ENCODE measurements around the gene LMAN1L.

Gene LMAN1L

DNA sequence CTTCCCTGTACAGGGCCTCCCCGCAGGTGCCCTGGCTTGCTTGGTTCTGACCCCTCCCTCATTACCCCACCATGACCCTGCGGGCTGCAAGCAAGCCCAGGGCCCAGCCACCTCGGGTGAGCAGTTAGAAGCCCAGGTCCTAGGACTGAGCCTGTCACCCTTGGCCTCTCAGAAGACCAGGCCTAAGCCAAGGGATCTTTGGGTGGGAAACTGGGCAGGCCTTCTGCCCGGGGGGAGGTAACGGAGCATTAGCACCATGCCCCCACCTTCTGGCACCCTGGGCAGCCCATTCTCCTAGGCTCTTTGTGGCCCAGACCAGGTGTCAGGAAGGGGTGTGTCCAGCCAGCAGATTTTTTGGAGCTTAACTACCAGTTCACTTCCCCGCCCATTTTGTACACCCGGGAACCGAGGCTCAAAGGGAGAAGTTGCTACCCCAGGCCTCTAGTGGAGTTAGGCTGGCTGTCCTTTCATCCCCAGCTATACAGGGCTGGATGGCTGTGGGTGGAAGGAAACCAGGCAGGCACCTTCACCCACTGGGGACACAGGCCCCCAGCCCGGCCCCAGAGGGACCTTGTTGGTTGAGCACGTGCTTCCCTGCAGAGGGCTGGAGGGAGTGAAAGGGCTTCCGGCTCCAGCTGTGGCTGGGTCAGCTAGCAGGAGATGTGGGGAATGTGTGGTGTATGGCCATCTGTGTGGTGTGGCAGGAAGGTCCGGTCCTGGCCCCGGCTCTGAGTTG is 29.4 kb upstream of the LMAN1L start:
- peaks cover 87% of the 10 kb centered on the region for H3K4me1 ChIP-seq (ENCODE audit: insufficient read depth, low read length, severe bottlenecking)
- H3K4me3 ChIP-seq (ENCODE audit: low read depth, low read length, poor library complexity, severe bottlenecking) = peak overlapping the region; percentile 97
- peak overlapping the region; percentile 99 for H3K27ac ChIP-seq (ENCODE audit: low read depth, low read length, poor library complexity, severe bottlenecking)

DNA sequence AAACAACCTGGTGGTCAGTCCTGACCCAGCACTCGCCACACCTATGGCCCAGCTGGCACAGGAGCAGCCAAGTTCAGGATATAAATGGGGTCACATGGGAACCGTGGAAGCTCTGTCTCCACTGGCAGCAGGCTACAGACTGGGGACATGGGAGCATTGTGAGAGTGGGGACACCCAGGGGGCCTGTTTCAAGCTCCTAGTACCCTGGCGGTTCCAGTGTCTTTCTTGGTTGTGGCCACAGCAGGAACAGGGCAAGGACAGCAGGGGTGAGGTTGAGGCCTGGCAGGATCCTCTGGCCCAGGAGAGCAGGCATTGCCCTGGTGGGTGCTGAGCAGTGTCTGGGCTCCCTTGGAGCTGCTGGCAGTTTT is 28.8 kb upstream of the LMAN1L start:
- Histone ChIP-seq H3K36me3 (ENCODE audit: insufficient read depth, low read length) (peaks cover 41% of the 10 kb centered on the region; the same call in 1 of the 2 replicates), H3K79me2 (ENCODE audit: insufficient read depth, low read length) (peaks cover 22% of the 10 kb centered on the region), H3F3A (ENCODE audit: insufficient read depth, low read length) (peaks cover 34% of the 10 kb centered on the region), H2AFZ (ENCODE audit: low read length) (no peak overlapping the region), H3K4me1 (ENCODE audit: insufficient read depth, low read length, severe bottlenecking) (peaks cover 87% of the 10 kb centered on the region), H3K9me3 (ENCODE audit: low read length) (no peaks in the 10 kb centered on the region), H3K4me3 (ENCODE audit: low read depth, low read length, poor library complexity, severe bottlenecking) (peak overlapping the region; percentile 97), H4K20me1 (ENCODE audit: insufficient read depth, low read length) (no peaks in the 10 kb centered on the region), H3K9ac (ENCODE audit: low read length) (peak overlapping the region; percentile 99), H3K27me3 (ENCODE audit: insufficient read depth, low read length) (no peaks in the 10 kb centered on the region), H3K4me2 (ENCODE audit: low read length) (peak overlapping the region; percentile 97), H3K27ac (ENCODE audit: low read depth, low read length, poor library complexity, severe bottlenecking) (peak overlapping the region; percentile 99), H3K9me2 (ENCODE audit: low read depth, low read length) (no peaks in the 10 kb centered on the region)
- TF ChIP-seq, protein P1, sequence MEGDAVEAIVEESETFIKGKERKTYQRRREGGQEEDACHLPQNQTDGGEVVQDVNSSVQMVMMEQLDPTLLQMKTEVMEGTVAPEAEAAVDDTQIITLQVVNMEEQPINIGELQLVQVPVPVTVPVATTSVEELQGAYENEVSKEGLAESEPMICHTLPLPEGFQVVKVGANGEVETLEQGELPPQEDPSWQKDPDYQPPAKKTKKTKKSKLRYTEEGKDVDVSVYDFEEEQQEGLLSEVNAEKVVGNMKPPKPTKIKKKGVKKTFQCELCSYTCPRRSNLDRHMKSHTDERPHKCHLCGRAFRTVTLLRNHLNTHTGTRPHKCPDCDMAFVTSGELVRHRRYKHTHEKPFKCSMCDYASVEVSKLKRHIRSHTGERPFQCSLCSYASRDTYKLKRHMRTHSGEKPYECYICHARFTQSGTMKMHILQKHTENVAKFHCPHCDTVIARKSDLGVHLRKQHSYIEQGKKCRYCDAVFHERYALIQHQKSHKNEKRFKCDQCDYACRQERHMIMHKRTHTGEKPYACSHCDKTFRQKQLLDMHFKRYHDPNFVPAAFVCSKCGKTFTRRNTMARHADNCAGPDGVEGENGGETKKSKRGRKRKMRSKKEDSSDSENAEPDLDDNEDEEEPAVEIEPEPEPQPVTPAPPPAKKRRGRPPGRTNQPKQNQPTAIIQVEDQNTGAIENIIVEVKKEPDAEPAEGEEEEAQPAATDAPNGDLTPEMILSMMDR (IDR thresholded peaks at IDR 0.05; ENCODE audit: low read length) = no peak
- TF ChIP-seq EZH2 (IDR thresholded peaks at IDR 0.05; ENCODE audit: borderline replicate concordance, low read length) = no peak

More for the DNA sequence above, 29.4 kb upstream of the LMAN1L start:
- no peaks in the 10 kb centered on the region for H4K20me1 ChIP-seq (ENCODE audit: insufficient read depth, low read length)
- peak overlapping the region; percentile 99 for H3K9ac ChIP-seq (ENCODE audit: low read length)
- H3F3A ChIP-seq (ENCODE audit: insufficient read depth, low read length) = peaks cover 34% of the 10 kb centered on the region
- H3K4me2 ChIP-seq (ENCODE audit: low read length) = peak overlapping the region; percentile 97
- H3K9me3 ChIP-seq (ENCODE audit: low read length) = no peaks in the 10 kb centered on the region
- no peaks in the 10 kb centered on the region for H3K27me3 ChIP-seq (ENCODE audit: insufficient read depth, low read length)
- peaks cover 38% of the 10 kb centered on the region; the same call in 1 of the 2 replicates for H3K36me3 ChIP-seq (ENCODE audit: insufficient read depth, low read length)
- H3K9me2 ChIP-seq (ENCODE audit: low read depth, low read length) = no peaks in the 10 kb centered on the region
- TF ChIP-seq EZH2 (IDR thresholded peaks at IDR 0.05; ENCODE audit: borderline replicate concordance, low read length) = no peak
- TF ChIP-seq, protein P1 (IDR thresholded peaks at IDR 0.05; ENCODE audit: low read length) = no peak
- H3K79me2 ChIP-seq (ENCODE audit: insufficient read depth, low read length) = peaks cover 22% of the 10 kb centered on the region
- no peak overlapping the region for H2AFZ ChIP-seq (ENCODE audit: low read length)

DNA sequence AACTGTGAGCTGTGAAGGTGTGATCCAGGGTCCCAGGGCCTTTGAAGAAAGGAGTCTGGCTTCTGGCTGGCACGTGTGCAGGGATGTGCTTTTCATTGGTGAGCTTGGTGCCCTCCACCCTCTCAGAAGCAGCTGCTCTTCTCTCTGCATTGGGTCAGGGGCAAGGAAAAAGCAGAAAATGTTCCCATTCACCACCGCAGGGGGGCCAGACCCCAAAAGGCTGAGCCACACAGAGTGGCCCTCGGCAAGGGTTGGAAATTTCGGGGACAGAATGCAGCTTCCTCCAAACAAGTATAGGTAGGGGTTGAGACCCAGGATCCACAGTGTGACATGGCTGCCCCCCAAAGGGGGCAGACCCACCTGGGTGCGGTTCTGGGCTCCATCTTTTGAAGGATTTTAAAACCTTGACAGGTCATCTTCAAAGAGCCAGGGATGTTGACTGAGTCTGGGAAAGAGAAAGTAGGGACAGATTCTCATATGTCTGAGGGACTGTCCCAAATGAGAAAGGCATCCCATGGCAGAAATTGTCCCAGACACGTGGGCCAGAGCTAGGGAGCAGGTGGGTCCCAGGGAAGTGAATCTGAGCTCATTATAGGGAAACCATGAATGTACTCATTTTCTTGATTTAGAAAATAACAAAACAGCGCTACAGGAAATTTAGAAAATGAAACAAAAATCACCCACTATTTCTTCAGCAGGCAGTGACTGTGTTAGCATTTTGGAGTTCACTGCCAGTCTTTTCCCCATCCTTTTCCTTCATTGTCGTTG is 28.0 kb upstream of the LMAN1L start:
- peaks cover 28% of the 10 kb centered on the region for H3F3A ChIP-seq (ENCODE audit: insufficient read depth, low read length)
- no peaks in the 10 kb centered on the region for H4K20me1 ChIP-seq (ENCODE audit: insufficient read depth, low read length)
- H3K27me3 ChIP-seq (ENCODE audit: insufficient read depth, low read length) = no peaks in the 10 kb centered on the region
- H3K9me3 ChIP-seq (ENCODE audit: low read length) = no peaks in the 10 kb centered on the region
- TF ChIP-seq EZH2 (IDR thresholded peaks at IDR 0.05; ENCODE audit: borderline replicate concordance, low read length) = no peak
- TF ChIP-seq, protein P1 (IDR thresholded peaks at IDR 0.05; ENCODE audit: low read length) = peak; percentile 48
- H3K36me3 ChIP-seq (ENCODE audit: insufficient read depth, low read length) = peaks cover 46% of the 10 kb centered on the region; the same call in 1 of the 2 replicates
- peaks cover 23% of the 10 kb centered on the region for H3K79me2 ChIP-seq (ENCODE audit: insufficient read depth, low read length)
- H3K9me2 ChIP-seq (ENCODE audit: low read depth, low read length) = no peaks in the 10 kb centered on the region
- peak overlapping the region; percentile 97 for H3K4me3 ChIP-seq (ENCODE audit: low read depth, low read length, poor library complexity, severe bottlenecking)
- H3K4me1 ChIP-seq (ENCODE audit: insufficient read depth, low read length, severe bottlenecking) = peaks cover 88% of the 10 kb centered on the region
- peak overlapping the region; percentile 97 for H3K4me2 ChIP-seq (ENCODE audit: low read length)
- peak overlapping the region; percentile 99 for H3K27ac ChIP-seq (ENCODE audit: low read depth, low read length, poor library complexity, severe bottlenecking)
- H3K9ac ChIP-seq (ENCODE audit: low read length) = peak overlapping the region; percentile 99
- no peak overlapping the region for H2AFZ ChIP-seq (ENCODE audit: low read length)
